HEK293 (cell line): Measurements from ENCODE around the gene AMZ1.

Experiments
- YY1 ChIP-seq: fragments of 450-650 bp; formaldehyde crosslinking; IDR thresholded peaks from 2 replicates; pipeline ENCODE4 v1.5.1; 2018; ENCODE audit warnings: missing biosample characterization, missing genetic modification characterization
- ZNF174 ChIP-seq: fragments of 450-650 bp; formaldehyde crosslinking; IDR thresholded peaks from 2 replicates; pipeline ENCODE4 v1.5.0; 2017; ENCODE audit warnings: missing biosample characterization, mild to moderate bottlenecking, missing genetic modification characterization
- ZNF184 ChIP-seq: fragments of 450-650 bp; IDR thresholded peaks from 2 replicates; pipeline ENCODE4 v1.5.1; 2018; ENCODE audit warnings: missing biosample characterization, mild to moderate bottlenecking, missing genetic modification characterization
- TF ChIP-seq, protein P1 (sequence below): fragments of 450-650 bp; formaldehyde crosslinking; IDR thresholded peaks from 2 replicates; pipeline ENCODE4 v1.5.1; 2016; ENCODE audit warnings: missing biosample characterization, missing genetic modification characterization
- TF ChIP-seq, protein P2 (sequence below): fragments of 450-650 bp; formaldehyde crosslinking; IDR thresholded peaks from 2 replicates; pipeline ENCODE4 v1.5.1; 2016; ENCODE audit warnings: missing biosample characterization, missing genetic modification characterization
- TF ChIP-seq, protein P3 (sequence below): fragments of 450-650 bp; formaldehyde crosslinking; IDR thresholded peaks from 2 replicates; pipeline ENCODE4 v1.5.1; 2016; ENCODE audit warnings: missing biosample characterization, missing genetic modification characterization, low read depth

DNA sequence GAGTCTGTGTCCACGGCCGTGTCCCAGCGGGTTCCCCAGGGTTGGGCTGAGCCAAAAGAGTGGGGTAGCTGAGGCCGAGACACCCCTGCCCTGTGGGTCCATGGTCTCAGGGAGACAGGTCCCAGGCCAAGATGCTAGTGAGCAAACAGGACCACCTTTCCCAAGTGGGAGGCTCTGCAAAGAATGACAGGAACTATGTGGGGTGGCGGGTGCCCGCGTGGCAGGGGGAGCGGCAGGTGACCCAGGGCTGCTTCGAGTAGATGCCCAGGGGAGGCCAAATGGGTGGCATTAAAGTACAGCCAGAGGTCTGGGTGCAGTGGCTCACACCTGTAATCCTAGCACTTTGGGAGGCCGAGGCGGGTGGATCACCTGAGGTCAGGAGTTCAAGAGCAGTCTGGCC, 38.0 kb upstream of the AMZ1 start:
- TF ChIP-seq, protein P1, sequence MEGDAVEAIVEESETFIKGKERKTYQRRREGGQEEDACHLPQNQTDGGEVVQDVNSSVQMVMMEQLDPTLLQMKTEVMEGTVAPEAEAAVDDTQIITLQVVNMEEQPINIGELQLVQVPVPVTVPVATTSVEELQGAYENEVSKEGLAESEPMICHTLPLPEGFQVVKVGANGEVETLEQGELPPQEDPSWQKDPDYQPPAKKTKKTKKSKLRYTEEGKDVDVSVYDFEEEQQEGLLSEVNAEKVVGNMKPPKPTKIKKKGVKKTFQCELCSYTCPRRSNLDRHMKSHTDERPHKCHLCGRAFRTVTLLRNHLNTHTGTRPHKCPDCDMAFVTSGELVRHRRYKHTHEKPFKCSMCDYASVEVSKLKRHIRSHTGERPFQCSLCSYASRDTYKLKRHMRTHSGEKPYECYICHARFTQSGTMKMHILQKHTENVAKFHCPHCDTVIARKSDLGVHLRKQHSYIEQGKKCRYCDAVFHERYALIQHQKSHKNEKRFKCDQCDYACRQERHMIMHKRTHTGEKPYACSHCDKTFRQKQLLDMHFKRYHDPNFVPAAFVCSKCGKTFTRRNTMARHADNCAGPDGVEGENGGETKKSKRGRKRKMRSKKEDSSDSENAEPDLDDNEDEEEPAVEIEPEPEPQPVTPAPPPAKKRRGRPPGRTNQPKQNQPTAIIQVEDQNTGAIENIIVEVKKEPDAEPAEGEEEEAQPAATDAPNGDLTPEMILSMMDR (tag by site-specific recombination), result no peak
- TF ChIP-seq, protein P2, sequence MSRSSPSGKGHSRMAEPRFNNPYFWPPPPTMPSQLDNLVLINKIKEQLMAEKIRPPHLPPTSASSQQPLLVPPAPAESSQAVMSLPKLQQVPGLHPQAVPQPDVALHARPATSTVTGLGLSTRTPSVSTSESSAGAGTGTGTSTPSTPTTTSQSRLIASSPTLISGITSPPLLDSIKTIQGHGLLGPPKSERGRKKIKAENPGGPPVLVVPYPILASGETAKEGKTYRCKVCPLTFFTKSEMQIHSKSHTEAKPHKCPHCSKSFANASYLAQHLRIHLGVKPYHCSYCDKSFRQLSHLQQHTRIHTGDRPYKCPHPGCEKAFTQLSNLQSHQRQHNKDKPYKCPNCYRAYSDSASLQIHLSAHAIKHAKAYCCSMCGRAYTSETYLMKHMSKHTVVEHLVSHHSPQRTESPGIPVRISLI (tag by site-specific recombination), result no peak
- TF ChIP-seq ZNF174 (tag by site-specific recombination) (no peak), YY1 (tag by site-specific recombination) (no peak), ZNF184 (tag by site-specific recombination) (no peak)
- TF ChIP-seq, protein P3, sequence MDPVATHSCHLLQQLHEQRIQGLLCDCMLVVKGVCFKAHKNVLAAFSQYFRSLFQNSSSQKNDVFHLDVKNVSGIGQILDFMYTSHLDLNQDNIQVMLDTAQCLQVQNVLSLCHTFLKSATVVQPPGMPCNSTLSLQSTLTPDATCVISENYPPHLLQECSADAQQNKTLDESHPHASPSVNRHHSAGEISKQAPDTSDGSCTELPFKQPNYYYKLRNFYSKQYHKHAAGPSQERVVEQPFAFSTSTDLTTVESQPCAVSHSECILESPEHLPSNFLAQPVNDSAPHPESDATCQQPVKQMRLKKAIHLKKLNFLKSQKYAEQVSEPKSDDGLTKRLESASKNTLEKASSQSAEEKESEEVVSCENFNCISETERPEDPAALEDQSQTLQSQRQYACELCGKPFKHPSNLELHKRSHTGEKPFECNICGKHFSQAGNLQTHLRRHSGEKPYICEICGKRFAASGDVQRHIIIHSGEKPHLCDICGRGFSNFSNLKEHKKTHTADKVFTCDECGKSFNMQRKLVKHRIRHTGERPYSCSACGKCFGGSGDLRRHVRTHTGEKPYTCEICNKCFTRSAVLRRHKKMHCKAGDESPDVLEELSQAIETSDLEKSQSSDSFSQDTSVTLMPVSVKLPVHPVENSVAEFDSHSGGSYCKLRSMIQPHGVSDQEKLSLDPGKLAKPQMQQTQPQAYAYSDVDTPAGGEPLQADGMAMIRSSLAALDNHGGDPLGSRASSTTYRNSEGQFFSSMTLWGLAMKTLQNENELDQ (tag by site-specific recombination), result no peak
